Testis (tissue), 2 donors: Measurements from ENCODE around the gene MTMR3.

Source experiments
- CTCF ChIP-seq, 3 experiments: fragments of 450-650 bp in 2 of 3; fragments of 200-600 bp in 1 of 3; sonication (generic) in 1 of 3; IDR thresholded peaks; one replicate each; pipeline ENCODE4 v1.5.1; 2016 to 2019; ENCODE audit warnings: antibody characterized with exemption in 3 of 3, mild to moderate bottlenecking in 2 of 3, moderate library complexity in 1 of 3
- POLR2A ChIP-seq: fragments of 450-650 bp; IDR thresholded peaks from one replicate; pipeline ENCODE4 v1.6.1; 2017; ENCODE audit warnings: antibody characterized with exemption, mild to moderate bottlenecking, moderate library complexity

- TF ChIP-seq CTCF (IDR thresholded peaks at IDR 0.05), result no peak
- no peak for TF ChIP-seq POLR2A
These were observed 40.8 kb upstream of the MTMR3 start for GRCh38 chr22:29842172-29842571.
